ENCODE measurements around the gene GPC6.

GPC6 gene

GRCh38 chr13:93991569-93991968, 765.0 kb downstream of the GPC6 start:
- Histone ChIP-seq H3K9me3 (ENCODE audit: control insufficient read depth in 1 of 2, low read length in 2 of 2) (no peaks in the 10 kb centered on the region), H3K27ac (ENCODE audit: low read length) (no peak overlapping the region), H3K4me3 (ENCODE audit: low read depth in 1 of 2, low read length in 2 of 2) (no peak overlapping the region), H3K36me3 (ENCODE audit: control insufficient read depth in 1 of 2, insufficient read depth in 2 of 2, low read length in 2 of 2) (no peaks in the 10 kb centered on the region), H3K27me3 (ENCODE audit: low read depth, low read length) (no peaks in the 10 kb centered on the region), H3K4me1 (ENCODE audit: control insufficient read depth in 1 of 2, insufficient read depth in 2 of 2, low read length in 2 of 2) (no peaks in the 10 kb centered on the region)

- Histone ChIP-seq H3K27me3 (ENCODE audit: low read depth, low read length) (no peaks in the 10 kb centered on the region), H3K27ac (ENCODE audit: low read length) (no peak overlapping the region), H3K36me3 (ENCODE audit: control insufficient read depth in 1 of 2, insufficient read depth in 2 of 2, low read length in 2 of 2) (no peaks in the 10 kb centered on the region), H3K4me3 (ENCODE audit: low read depth in 1 of 2, low read length in 2 of 2) (no peak overlapping the region), H3K4me1 (ENCODE audit: control insufficient read depth in 1 of 2, insufficient read depth in 2 of 2, low read length in 2 of 2) (no peaks in the 10 kb centered on the region), H3K9me3 (ENCODE audit: control insufficient read depth in 1 of 2, low read length in 2 of 2) (peaks cover 0 to 2% of the 10 kb centered on the region in 2 donors)
Observed at GRCh38 chr13:93996481-93996880, 769.9 kb downstream of the GPC6 start.

GRCh38 chr13:94006296-94006695, 779.7 kb downstream of the GPC6 start:
- Histone ChIP-seq H3K4me3 (ENCODE audit: low read depth in 1 of 2, low read length in 2 of 2) (no peak overlapping the region), H3K27me3 (ENCODE audit: low read depth, low read length) (no peaks in the 10 kb centered on the region), H3K27ac (ENCODE audit: low read length) (no peak overlapping the region), H3K9me3 (ENCODE audit: control insufficient read depth in 1 of 2, low read length in 2 of 2) (no peaks in the 10 kb centered on the region), H3K4me1 (ENCODE audit: control insufficient read depth in 1 of 2, insufficient read depth in 2 of 2, low read length in 2 of 2) (no peaks in the 10 kb centered on the region), H3K36me3 (ENCODE audit: control insufficient read depth in 1 of 2, insufficient read depth in 2 of 2, low read length in 2 of 2) (no peaks in the 10 kb centered on the region)

GRCh38 chr13:94007072-94007471, 780.5 kb downstream of the GPC6 start:
- Histone ChIP-seq H3K36me3 (ENCODE audit: control insufficient read depth in 1 of 2, insufficient read depth in 2 of 2, low read length in 2 of 2) (no peaks in the 10 kb centered on the region), H3K27ac (ENCODE audit: low read length) (no peak overlapping the region), H3K4me1 (ENCODE audit: control insufficient read depth in 1 of 2, insufficient read depth in 2 of 2, low read length in 2 of 2) (no peaks in the 10 kb centered on the region), H3K9me3 (ENCODE audit: control insufficient read depth in 1 of 2, low read length in 2 of 2) (no peaks in the 10 kb centered on the region), H3K27me3 (ENCODE audit: low read depth, low read length) (no peaks in the 10 kb centered on the region), H3K4me3 (ENCODE audit: low read depth in 1 of 2, low read length in 2 of 2) (no peak overlapping the region)

- no peaks in the 10 kb centered on the region for H3K9me3 ChIP-seq (ENCODE audit: control insufficient read depth in 1 of 2, low read length in 2 of 2)
- H3K36me3 ChIP-seq (ENCODE audit: control insufficient read depth in 1 of 2, insufficient read depth in 2 of 2, low read length in 2 of 2) = no peaks in the 10 kb centered on the region
- no peak overlapping the region for H3K4me3 ChIP-seq (ENCODE audit: low read depth in 1 of 2, low read length in 2 of 2)
- no peak overlapping the region for H3K27ac ChIP-seq (ENCODE audit: low read length)
- H3K4me1 ChIP-seq (ENCODE audit: control insufficient read depth in 1 of 2, insufficient read depth in 2 of 2, low read length in 2 of 2) = no peaks in the 10 kb centered on the region
- H3K27me3 ChIP-seq (ENCODE audit: low read depth, low read length) = no peaks in the 10 kb centered on the region
Observed at GRCh38 chr13:94009701-94010100, 783.1 kb downstream of the GPC6 start.

- Histone ChIP-seq H3K36me3 (ENCODE audit: control insufficient read depth in 1 of 2, insufficient read depth in 2 of 2, low read length in 2 of 2) (no peaks in the 10 kb centered on the region), H3K4me3 (ENCODE audit: low read depth in 1 of 2, low read length in 2 of 2) (no peak overlapping the region), H3K27ac (ENCODE audit: low read length) (no peak overlapping the region), H3K4me1 (ENCODE audit: control insufficient read depth in 1 of 2, insufficient read depth in 2 of 2, low read length in 2 of 2) (no peaks in the 10 kb centered on the region), H3K9me3 (ENCODE audit: control insufficient read depth in 1 of 2, low read length in 2 of 2) (no peaks in the 10 kb centered on the region), H3K27me3 (ENCODE audit: low read depth, low read length) (no peaks in the 10 kb centered on the region)
Observed at GRCh38 chr13:94014461-94014860, 787.9 kb downstream of the GPC6 start.

GRCh38 chr13:94020426-94020825, 793.8 kb downstream of the GPC6 start:
- Histone ChIP-seq H3K36me3 (ENCODE audit: control insufficient read depth in 1 of 2, insufficient read depth in 2 of 2, low read length in 2 of 2) (no peaks in the 10 kb centered on the region), H3K4me3 (ENCODE audit: low read depth in 1 of 2, low read length in 2 of 2) (no peak overlapping the region), H3K9me3 (ENCODE audit: control insufficient read depth in 1 of 2, low read length in 2 of 2) (no peaks in the 10 kb centered on the region), H3K4me1 (ENCODE audit: control insufficient read depth in 1 of 2, insufficient read depth in 2 of 2, low read length in 2 of 2) (no peaks in the 10 kb centered on the region), H3K27ac (ENCODE audit: low read length) (no peak overlapping the region), H3K27me3 (ENCODE audit: low read depth, low read length) (no peaks in the 10 kb centered on the region)

- Histone ChIP-seq H3K9me3 (ENCODE audit: control insufficient read depth in 1 of 2, low read length in 2 of 2) (no peaks in the 10 kb centered on the region), H3K27me3 (ENCODE audit: low read depth, low read length) (no peaks in the 10 kb centered on the region), H3K4me1 (ENCODE audit: control insufficient read depth in 1 of 2, insufficient read depth in 2 of 2, low read length in 2 of 2) (no peaks in the 10 kb centered on the region), H3K36me3 (ENCODE audit: control insufficient read depth in 1 of 2, insufficient read depth in 2 of 2, low read length in 2 of 2) (no peaks in the 10 kb centered on the region), H3K27ac (ENCODE audit: low read length) (no peak overlapping the region), H3K4me3 (ENCODE audit: low read depth in 1 of 2, low read length in 2 of 2) (no peak overlapping the region)
Observed at GRCh38 chr13:94020833-94021232, 794.2 kb downstream of the GPC6 start.

- H3K9me3 ChIP-seq (ENCODE audit: control insufficient read depth in 1 of 2, low read length in 2 of 2) = no peaks in the 10 kb centered on the region
- H3K36me3 ChIP-seq (ENCODE audit: control insufficient read depth in 1 of 2, insufficient read depth in 2 of 2, low read length in 2 of 2) = no peaks in the 10 kb centered on the region
- H3K4me1 ChIP-seq (ENCODE audit: control insufficient read depth in 1 of 2, insufficient read depth in 2 of 2, low read length in 2 of 2) = no peaks in the 10 kb centered on the region
- no peak overlapping the region for H3K27ac ChIP-seq (ENCODE audit: low read length)
- H3K4me3 ChIP-seq (ENCODE audit: low read depth in 1 of 2, low read length in 2 of 2) = no peak overlapping the region
- no peaks in the 10 kb centered on the region for H3K27me3 ChIP-seq (ENCODE audit: low read depth, low read length)
Observed at GRCh38 chr13:94028234-94028633, 801.6 kb downstream of the GPC6 start.

GRCh38 chr13:94028650-94029049, 802.0 kb downstream of the GPC6 start:
- Histone ChIP-seq H3K9me3 (ENCODE audit: control insufficient read depth in 1 of 2, low read length in 2 of 2) (no peaks in the 10 kb centered on the region), H3K27me3 (ENCODE audit: low read depth, low read length) (no peaks in the 10 kb centered on the region), H3K4me3 (ENCODE audit: low read depth in 1 of 2, low read length in 2 of 2) (no peak overlapping the region), H3K27ac (ENCODE audit: low read length) (no peak overlapping the region), H3K4me1 (ENCODE audit: control insufficient read depth in 1 of 2, insufficient read depth in 2 of 2, low read length in 2 of 2) (no peaks in the 10 kb centered on the region), H3K36me3 (ENCODE audit: control insufficient read depth in 1 of 2, insufficient read depth in 2 of 2, low read length in 2 of 2) (no peaks in the 10 kb centered on the region)

GRCh38 chr13:94030415-94031119, 804.0 kb downstream of the GPC6 start:
- Histone ChIP-seq H3K4me3 (ENCODE audit: low read depth in 1 of 2, low read length in 2 of 2) (no peak overlapping the region), H3K4me1 (ENCODE audit: control insufficient read depth in 1 of 2, insufficient read depth in 2 of 2, low read length in 2 of 2) (no peaks in the 10 kb centered on the region), H3K9me3 (ENCODE audit: control insufficient read depth in 1 of 2, low read length in 2 of 2) (no peaks in the 10 kb centered on the region), H3K27me3 (ENCODE audit: low read depth, low read length) (no peaks in the 10 kb centered on the region), H3K27ac (ENCODE audit: low read length) (no peak overlapping the region), H3K36me3 (ENCODE audit: control insufficient read depth in 1 of 2, insufficient read depth in 2 of 2, low read length in 2 of 2) (no peaks in the 10 kb centered on the region)

GRCh38 chr13:94031609-94032008, 805.0 kb downstream of the GPC6 start:
- no peak overlapping the region for H3K4me3 ChIP-seq (ENCODE audit: low read depth in 1 of 2, low read length in 2 of 2)
- no peaks in the 10 kb centered on the region for H3K36me3 ChIP-seq (ENCODE audit: control insufficient read depth in 1 of 2, insufficient read depth in 2 of 2, low read length in 2 of 2)
- H3K9me3 ChIP-seq (ENCODE audit: control insufficient read depth in 1 of 2, low read length in 2 of 2) = no peaks in the 10 kb centered on the region
- H3K4me1 ChIP-seq (ENCODE audit: control insufficient read depth in 1 of 2, insufficient read depth in 2 of 2, low read length in 2 of 2) = no peaks in the 10 kb centered on the region
- H3K27ac ChIP-seq (ENCODE audit: low read length) = no peak overlapping the region
- no peaks in the 10 kb centered on the region for H3K27me3 ChIP-seq (ENCODE audit: low read depth, low read length)

All from muscle layer of duodenum (tissue), 2 donors.